Cortex of kidney (tissue), 1 donor: Measurements from ENCODE around the gene EVC.

Source experiments
- DNase-seq: peaks from one replicate; lab custom pipeline; 2025; lab: John Stamatoyannopoulos, UW

The EVC gene

DNA sequence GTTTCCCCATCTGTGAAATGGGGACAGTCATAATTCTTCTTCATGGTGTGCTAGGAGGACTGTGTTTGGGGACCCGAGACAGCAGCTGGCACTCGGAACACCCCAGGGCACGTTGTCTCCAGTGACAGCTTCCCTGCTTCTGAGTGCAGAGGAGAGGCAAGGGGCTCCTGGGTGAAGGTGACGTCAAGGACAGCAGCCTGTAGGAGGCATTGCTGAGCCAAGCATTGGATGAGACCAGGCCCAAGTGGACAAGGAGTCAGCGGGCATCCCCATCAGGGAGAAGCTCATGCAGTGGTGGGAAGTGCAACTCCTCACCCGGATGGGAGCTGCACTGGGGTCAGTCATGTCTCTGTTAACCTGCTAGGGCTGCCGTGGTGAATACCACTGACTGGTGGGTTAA lies 46.1 kb downstream of the EVC start:
- DNase-seq = no peak

DNA sequence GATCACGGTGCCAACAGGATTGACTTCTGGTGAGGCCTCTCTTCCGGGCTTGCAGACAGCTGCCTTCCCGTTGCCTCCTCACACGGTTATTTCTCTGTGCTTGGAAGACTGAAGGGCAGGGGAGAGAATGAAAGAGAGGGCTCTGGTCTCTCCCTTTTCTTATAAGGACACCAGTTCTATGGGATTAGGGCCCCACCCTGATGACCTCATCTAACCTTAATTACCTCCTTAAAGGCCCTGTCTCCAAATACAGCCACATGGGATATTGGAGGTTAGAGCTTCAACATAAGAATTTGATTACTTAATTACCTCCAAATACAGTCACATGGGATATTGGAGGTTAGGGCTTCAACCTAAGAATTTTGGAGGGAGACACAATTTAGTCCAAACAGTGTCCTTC lies 46.5 kb downstream of the EVC start:
- DNase-seq = no peak

DNA sequence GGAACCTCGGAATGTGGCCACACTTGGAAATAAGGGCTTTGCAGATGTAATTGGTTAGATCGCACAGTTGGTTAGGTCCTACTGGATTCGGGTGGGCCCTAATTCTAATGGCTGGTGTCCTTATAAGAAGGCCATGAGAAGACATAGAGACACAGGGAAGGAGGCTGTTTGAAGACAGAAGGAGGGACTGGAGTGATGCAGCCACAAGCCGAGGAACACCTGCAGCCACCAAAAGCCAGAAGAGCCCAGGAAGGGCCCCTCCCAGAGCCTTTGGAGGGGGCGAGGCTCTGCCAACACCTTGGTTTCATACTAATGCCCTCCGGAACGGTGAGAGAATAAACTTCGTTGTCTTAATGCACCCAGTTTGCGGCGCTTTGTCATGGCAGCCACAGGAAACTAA lies 47.0 kb downstream of the EVC start:
- DNase-seq = no peak

DNA sequence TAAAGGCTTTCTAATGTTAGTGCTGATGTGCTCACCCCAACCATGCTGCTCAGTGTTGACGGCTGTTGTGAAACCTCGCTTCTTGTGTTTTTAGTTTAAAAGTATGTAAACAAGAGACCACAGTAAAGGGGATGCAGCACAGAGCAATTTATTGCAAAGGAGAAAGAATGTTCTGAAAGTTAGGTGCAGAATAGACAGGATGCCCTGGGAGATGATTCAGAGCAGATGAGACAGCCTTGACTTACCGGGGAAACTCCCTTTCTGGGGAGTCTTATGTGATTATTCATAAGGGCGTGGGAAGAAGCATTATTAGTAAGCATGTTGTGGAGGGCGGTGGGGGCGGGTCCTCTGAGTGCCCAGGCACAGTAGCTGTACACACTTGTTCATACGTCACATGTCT lies 47.7 kb downstream of the EVC start:
- no peak for DNase-seq

DNA sequence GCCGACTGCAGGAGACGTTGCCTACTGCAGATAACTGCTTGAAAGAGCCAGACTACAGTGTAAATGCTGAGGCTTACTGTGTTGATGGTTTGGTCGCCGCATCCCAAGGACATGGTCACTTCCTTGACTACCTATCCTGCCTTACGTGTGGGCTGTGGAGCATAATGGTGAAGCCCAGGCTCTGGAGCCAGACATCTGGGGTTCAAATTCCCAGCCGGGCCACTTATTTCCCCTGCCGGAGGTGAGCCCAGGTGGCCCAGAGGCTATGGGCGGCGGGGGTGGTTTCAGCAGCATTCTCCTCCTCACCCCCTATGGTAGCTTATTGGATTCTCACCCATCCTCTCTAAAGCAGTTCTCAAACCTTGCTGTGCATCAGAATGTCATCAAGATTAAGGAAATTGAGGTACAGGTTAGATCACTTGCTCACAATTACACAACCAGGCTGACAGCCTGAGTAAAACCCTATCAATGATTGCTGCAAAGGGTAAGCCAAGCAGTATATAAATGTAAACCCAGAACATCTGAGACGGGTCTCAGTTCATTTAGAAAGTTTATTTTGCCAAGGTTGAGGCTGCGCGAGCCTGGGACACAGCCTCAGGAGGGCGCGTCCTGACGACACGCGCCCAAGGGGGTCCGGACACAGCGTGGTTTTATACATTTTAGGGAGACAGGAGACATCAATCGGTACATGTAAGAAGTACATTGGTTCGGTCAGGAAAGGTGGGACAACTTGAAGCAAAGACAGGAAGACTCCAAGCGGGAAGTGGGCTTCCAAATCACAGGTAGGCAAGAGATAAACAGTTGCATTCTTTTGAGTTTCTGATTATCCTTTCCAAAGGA lies 48.5 kb downstream of the EVC start:
- DNase-seq = no peak

DNA sequence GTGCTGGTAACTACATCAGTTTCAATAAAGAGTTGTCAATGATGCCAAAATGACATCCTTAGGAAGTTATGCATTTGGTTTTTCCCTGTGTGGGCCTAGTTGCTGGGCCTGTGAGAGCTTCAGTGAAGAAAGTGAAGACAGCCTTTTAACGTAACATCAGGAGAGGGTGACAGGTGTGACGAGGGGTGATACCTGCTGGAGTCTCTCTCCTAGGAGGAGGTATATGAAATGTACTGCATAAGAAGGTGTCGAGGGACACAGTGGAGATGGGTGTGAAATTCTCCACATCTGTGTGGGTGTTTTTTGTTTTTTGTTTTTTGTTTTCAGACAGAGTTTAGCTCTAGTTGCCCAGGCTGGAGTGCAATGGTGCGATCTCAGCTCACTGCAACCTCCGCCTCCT lies 49.2 kb downstream of the EVC start:
- no peak for DNase-seq

DNA sequence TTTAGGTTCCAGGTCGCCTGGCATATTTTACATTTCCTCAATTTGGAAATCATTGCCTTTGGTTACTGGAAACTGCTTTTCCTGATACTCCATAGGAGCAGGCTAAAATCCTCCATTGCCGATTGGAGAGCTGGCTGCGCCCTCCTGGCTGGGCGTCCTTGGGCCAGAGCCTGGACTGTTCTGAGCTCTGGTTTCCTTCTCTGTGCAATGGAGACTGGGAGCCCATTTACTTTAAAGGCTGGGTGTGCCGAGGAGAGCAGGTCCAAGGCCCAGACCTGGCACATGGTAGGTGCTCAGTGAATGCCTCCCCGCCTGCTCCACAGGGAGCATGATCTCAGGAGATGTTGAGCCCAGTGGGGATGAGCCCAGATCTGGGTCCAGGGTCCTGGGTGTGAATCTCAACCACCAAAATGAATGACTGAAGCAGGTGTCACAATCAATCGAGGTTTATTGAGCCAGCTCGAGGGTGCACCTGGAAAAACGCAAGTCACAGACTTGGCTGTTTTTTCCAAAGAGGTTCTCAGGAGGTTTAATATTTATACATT lies 50.0 kb downstream of the EVC start:
- no peak for DNase-seq

DNA sequence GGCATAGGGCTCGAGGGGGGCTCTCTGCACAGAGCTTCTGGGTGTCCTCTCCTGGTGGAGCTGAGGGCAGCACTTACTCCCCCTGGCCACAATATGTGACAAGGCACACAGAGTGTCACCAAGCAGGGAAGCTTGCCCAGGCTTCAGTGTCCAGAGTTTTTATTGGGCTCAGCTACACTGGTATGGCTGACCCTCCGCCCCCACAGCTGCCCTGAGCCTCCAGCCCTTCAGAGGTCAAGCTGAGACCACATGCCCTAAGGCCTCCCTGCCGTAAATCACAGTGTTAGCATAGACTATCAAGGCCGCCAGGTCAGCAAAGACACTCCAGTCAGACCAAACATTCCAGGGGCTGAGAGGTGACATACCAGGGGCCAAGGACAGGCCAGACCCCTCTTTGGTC lies 59.0 kb downstream of the EVC start:
- no peak for DNase-seq

DNA sequence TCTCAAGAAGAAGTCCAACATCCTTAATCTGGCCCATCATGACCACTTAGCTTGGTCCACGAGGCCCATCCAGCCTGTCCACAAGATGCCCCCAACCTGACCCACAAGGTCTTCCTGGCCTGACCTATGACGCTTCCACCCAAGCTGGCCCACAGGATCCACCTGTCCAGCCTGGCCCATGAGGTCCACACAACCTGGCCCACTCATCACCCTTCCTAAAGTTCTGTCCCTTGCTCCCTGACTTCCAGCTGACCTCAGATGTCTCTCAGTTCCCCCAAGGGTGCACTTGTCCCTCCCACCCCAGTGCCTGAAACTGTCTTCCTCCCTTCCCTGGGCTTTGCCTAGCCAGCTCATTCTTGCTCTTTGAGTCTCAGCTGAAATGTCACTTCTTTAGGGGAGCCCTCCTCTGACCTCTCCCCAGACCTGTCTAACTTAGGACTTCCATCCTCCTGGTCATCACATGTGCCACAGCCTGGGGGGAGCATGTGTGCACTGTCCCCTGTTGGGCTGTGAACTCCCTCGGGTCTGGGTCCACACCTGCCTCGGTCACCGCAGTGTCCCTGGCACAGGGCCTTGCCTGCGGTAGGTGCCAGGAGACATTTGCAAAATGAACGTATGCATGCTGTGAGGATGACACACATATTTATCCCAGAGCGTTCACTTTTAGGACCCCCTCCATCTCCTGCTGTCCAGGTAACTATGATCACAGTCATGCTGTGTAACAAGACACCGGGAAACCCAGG lies 61.7 kb downstream of the EVC start:
- no peak for DNase-seq

DNA sequence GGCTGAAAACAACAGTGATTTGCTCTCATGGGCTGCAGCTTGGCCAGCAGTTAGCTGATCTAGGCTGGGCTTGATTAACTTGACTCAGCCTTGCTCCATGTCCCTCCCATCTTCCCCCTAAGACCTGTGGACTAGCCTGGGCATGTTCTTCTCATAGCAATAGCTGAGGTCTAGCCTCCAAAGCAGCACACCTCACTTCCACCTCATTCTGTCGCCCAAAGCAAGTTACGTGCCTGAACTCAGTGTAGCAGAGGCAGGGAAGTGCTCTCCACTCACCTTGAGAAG lies 62.2 kb downstream of the EVC start:
- DNase-seq = no peak

DNA sequence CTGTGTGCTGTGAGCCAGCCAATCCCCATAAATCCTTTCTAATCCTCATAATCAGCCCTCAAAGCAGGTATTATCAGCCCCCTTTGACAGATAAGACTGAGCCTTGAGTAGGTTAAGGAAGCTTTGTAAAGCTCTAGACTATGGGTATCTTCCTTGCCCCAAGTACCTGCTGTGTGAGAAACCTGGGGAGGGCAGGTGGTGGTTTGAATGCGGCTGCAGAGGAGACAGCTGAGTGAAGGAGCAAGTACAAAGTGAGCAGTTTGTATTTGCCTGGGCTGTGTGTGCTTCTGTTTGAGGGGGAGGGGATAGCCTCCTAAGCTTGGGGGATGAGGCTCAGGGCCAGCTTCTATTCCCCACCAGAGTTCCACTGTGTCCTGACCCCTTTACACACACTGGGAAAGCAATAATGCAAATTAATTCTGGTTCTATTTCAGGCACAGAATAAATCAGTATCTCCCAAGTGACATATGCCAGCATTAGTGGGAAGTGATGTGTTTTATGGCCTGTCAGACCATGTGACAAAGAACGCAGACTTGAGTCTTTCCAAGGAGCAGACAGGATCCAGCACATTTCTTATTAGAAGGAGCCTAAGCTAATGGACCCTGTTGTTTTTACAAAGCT lies 63.5 kb downstream of the EVC start:
- DNase-seq = no peak

DNA sequence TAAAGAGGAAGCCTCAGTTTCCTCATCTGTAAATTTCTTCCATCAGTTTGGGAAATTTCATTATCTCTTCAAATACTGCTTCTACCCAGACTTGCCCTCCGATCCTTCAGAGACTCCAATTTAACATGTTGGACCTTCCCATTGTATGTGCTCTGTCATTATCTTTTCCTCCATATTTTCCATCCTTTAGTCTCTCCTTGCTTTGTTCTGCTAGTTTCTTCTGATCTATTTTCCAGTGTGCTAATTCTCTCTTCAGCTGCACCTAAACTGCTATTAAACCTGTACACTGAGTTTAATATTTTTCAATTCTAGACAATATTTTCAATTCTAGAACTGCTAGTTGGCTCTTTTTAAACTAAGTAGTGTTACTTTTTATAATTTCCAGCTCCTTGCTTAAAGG lies 65.5 kb downstream of the EVC start:
- DNase-seq = no peak

DNA sequence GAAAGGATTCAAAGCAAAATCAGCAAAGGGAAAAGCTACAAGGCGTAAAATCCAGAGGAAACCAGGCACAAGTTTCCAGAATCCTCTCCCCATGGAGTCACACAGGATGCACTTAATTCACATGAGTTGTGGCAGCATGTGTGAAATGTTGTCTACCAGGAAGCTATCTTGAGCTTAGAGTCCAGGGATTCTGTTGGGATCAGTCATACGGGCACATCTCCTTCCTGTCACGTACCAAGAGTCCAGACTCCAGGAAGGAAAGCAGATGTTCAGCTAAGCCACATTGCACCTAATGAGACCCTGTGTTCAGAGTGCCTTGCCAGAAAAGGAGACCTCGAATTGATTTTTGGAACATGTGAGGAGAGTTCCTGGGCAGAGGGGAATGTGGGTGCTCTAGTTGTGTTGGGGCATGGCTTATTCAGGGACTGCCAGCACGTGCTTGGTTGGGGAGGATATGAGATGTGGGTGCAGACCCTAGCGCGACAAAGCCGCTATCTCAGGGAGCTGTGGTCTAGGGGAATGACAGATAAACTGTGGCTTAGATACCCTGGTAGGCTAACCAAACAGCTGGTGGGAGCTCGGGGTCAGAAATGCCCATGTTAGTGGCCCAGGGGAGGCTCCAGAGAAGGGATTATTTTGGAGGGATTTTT lies 70.0 kb downstream of the EVC start:
- no peak for DNase-seq

DNA sequence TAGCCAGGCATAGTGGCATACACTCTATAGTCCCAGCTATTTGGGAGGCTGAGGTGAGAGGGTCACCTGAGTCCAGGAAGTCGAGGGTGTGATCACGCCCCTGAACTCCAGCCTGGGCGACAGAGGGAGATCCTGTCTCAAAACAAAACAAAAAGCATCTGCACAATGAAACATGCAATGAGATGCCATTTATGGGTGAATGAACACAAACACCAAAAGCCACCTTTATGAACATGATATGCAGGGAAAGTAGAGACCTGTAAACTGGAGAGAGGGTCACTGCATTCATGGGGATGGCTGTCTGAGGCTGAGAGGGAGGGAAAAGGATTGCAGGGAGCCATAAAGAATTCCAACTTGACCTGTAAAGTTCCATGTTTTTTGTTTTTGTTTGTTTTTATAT lies 70.7 kb downstream of the EVC start:
- DNase-seq = no peak

DNA sequence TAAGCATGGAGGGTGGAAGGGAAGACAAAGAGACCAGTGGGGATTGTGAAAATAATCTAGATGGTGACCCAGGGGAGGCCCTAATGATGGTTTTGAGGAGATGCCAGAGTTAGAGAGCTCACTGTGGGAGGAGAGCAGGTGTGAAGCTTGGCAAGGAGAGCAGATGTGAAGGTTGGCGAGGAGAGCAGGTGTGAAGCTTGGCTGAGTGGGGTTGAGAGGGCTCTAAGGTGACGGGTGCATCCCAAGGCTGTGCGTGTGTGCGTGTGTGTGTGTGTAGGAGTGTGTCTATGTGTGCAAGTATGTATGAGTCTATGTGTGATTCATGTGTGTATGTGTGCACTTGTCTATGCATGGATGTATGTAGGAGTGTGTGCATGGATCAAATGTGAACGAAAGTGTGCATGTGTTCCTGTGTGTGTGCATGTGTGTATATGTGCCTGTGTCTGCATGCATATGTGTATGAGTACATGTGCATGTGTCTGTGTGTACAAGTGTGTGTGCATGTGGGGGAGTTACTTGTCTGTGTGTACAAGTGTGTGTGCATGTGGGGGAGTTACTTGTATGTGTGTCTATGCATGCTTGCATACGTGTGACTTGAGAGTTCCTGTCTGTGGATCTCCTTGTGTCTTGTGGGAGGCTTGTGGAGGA lies 72.0 kb downstream of the EVC start:
- DNase-seq = no peak

DNA sequence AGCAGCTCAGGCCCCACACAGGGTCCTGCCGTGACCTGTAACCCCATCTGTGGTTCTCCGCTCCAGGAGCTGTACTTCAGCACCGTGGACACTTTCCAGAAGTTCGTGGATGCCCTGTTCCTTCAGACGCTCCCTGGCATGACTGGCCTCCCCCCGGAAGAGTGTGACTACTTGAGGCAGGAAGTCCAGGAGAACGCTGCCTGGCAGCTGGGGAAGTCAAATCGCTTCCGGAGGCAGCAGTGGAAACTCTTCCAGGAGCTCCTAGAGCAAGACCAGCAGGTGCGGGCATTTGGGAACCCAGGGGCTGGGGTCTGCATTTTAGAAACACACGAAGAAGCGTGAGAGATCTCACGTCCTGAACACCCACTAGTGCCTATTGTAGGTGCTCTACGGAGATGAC lies 72.5 kb downstream of the EVC start:
- no peak for DNase-seq

DNA sequence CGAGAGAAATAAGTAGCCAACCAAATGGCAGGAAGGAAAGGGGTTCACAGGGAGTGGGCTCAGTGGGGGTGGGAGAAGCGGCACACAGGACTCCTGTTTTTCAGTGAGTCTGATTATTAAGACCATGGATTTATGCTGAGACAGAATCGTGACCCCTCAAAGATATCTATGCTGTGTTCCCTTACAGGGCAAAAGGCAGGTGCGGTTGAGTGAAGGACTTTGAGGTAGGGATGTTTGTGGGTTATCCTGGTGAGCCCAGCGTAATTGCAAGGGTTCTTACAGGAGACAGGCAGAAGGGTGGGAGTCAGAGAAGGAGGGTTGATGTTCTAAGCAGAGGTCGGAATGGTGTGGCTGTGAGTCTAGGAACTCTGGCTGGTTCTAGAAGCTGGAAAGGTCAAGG lies 73.0 kb downstream of the EVC start:
- DNase-seq = no peak

DNA sequence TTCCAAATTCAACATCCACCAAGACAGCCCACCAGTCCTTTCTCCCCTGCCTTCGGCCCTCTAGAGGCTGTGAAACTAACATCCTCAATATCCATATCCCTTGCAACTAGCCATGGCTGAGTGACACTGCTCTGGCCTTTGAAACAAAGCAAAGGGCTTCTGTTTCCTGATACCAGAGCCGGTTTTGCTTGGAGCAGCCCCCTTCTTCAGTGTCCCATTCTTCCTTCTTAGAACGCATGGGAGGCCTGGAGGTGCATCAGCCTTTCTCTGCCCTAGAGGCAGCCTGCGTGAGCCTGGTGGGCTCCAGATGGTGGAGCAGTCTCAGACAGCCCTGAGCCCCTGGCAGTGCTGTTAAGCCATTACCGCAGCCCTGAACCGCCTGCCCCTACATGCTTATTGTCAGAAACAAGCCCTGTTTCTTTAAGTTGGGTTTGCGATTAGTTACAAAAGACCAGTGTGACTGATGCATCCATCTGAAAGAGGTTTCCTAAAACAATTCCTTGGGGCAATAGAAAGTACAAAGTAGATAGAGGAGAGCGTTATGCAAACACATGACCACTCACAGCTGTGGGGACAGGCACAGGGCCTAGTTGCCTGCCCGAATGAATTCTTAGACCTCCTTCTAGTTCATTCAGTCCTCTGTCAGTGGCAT lies 74.1 kb downstream of the EVC start:
- no peak for DNase-seq

DNA sequence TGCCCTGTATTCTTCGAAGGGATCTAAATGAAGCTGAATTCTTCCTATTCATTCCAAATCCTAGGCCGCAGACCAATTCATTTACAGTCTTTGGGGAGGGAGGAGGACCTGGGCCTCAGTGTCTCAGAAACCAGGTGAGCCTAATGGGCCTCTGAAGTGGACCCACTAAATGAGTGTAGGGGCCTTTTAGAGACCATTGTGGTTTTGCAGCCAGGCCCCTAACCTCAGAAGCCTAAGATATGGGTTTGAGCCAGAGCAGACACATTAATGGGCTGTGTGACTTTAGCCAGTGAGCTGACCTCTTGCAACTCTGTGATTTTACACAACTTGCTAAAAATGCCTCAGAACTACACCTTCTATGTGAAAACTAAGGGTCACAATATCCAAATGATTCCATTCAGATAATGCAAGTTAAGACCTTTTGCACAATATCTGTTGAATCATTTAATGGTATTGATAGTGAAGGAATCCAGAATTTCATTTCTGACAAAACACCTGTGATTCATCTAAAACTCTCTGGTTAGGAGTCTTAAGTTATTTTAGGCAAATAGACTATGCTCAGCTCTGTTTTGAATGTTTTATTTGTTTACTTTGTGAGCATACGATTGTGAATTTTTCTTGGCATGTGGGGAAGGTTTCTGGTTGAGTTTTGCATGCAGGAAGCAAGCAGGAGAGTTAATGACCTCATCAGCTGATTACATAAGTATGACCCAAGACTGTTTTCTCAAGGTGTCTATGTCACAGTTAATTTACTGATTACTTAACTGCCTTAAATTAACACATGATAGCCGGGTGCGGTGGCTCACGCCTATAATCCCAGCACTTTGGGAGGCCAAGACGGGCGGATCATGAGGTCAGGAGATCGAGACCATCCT lies 75.0 kb downstream of the EVC start:
- DNase-seq = no peak

DNA sequence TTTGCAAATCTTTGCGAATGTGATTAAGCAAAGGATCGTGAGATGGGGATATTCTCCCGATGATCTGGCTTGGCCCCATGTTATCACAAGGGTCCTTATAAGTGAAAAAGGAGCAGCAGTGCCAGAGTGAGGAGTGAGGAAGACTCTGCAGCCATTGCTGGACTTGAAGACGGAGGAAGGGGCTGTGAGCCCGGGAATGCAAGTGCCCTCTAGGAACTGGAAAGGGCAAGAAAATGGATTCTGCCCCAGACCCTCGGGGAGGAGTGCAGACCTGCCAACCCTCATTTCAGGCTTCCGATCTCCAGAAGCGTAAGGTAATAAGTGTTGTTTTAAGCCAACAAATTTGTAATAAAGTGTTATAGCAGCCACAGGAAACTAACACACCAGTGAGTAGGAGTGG lies 76.3 kb downstream of the EVC start:
- DNase-seq = no peak

DNA sequence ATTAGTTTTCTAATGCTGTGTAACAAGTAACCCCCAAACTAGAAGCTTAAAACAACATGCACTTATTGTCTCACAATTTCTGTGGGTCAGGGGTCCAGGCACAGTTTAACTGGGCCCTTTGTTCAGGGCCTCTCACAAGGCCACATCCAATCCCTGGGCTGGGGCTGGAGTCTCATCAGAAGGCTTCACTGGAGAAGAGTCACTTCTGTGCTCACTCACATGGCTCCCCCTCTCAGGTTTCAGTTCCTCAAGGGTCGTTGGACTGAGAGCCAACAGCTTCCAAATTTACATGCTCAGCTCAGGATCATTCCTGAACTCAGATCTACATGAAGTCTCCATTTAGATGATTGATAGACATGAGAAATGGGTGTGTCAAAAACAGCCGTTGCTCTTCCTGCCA lies 77.1 kb downstream of the EVC start:
- no peak for DNase-seq
